SHP77 treated with DMSO at 0.1 percent for 48 hours (cell line): Measurements from ENCODE around the gene P2RX2.

Experiments
- DNase-seq: peaks from one replicate; lab custom pipeline; 2025; lab: John Stamatoyannopoulos, UW

P2RX2 gene

DNA sequence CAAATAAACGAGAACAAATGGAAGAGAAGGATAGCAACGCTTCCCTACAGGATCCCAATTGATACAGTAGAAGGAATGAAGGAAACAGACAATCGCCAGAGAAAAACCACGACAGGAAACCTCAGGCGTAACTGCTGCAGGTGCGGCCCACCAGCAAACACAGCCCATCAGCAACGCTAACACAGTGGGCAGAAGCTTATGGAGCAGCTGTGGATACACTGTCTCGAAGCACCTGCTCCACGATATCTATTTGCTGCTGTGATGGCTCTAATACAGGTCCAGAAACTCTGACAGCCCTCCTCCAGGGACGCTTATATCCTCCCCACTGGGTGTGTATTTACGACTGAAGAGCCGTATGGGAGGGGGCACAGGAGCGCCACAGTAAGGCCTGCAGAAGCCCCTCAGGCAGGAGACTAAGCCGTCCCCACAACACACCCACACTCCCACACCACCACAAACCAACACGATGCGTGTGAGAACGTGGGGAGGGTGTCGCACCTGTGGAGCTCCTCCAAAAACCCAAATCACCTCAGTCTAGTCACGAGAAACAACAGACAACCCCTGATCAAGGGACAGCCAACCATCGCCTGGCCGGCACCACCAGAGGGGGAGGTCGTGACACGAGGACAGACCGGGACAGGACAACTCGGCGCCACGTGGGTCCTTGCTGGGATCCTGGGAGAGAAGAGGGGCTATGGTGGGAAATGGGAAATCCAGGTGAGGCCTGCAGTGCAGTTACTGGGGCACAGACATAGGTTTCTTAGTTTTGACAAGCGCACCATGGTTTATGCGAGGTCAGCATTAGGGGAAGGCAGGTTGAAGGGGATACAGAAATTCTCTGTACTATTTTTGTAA lies 44.6 kb downstream of the P2RX2 start:
- no peak for DNase-seq

DNA sequence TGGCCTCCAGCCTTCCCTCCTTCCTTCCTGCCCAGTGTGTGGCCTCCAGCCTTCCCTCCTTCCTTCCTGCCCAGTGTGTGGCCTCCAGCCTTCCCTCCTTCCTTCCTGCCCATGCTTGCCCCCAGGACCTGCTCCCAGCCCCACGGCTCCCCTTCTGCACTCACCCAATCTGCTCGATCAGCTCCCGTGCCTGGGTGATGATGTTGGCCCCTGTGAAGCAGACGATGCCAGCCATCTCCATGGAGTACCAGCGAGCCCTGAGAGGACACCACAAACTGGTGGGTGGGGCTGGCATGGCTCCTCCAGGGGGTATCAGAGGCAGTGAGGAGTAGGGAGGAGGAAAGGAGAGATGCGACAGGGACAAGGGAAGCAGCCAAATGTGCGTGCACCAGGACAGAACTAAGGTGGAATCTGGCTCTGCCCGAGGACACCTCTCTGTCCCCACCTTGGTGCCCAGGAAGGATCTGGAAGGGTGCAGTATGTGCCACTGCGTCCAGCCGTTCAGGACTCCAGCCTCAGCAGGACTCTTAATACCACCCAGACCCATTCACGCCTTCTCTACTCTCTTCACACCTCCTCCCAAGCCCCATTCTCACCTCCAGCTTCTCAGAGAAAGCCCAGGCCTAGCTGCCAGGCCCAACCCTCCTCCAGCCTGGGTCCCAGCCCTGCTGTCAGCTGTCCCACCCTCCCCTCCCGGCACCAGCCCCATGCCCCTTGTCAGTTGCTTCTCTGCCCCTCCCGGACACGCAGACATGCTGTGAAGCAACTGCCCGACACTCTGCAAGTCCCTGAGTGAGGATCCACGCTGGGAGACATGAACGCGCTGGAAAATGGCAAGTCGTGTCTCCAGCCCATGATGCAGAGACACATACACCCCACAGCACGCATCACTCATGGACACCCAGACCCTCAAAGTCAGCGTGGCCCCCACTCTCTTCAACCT lies 45.9 kb downstream of the P2RX2 start:
- DNase-seq = no peak

DNA sequence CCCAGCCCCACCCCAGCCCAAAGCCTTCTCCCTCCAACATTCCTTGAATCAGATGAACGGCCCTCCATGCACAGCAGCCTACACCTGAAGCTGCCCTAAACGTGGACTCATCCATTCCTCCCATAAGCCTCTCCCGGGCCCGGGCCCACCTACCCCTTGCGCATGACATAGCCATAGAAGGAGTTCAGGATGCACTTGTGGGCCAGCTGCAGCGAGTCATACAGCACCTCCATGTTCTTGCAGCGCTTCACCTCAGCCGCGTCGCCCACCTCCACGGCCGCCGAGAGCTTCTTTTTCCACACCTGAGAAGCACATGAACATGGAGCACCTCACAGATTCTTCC lies 46.5 kb downstream of the P2RX2 start:
- no peak for DNase-seq

DNA sequence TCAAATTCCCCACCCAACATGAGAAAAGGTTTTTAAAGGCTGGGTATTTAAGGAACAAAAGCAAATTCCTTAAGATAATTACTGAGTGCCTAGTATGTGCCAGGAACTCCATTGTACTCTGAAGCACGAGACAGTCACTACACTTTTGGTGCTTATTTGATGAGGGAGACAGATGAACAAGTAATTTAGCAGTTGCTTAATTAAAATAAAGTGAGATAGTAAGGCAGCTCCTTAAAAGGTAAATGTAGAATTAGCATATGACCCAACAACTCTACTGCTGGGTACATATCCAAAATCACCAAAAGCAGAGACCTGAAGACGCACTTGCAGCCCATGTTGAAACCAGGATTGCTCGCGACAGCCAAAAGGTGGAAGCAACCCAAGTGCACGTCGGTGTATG lies 47.2 kb downstream of the P2RX2 start:
- no peak for DNase-seq

DNA sequence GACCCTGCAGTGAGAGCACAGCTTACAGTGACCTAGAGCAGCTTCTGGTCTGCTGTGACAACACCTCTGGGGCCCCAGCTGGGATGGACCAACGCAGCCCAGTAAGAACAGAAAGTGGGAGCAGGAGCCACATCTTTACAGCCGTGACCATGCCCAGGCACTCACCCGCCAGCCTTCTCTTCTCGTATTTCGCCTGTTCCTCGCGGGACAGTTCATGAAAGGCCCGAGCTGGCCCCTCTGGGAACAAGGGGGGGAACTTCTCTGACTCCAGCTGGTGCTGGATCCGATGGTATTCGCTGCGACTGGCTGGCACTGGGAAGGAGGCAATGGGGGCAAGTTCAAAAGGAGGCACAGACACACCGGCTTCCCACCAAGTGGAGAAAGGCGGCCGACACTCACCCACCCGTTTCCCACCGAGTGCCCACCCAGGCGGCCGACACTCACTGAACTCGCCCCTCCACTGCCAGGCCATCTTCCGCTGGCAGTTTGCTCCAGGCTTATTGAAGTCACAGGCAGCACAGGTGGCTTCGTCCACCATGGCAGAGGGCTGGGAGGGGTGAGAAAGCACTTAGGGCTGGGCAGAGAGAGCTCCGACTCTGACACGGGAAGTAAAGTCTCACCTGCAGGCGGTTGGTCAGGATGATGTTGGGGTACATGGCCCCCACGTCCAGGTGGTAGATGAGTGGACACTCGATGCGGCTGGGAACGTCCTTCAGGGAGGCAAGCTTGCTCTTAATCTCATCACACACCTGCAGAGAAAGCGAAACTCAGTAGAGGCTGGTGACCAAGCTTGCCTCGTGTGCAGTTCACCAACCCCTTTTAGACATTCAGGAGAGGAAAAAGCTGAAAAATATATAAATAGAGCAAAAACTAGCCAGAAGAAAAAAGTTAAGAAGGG lies 49.9 kb downstream of the P2RX2 start:
- no peak for DNase-seq

DNA sequence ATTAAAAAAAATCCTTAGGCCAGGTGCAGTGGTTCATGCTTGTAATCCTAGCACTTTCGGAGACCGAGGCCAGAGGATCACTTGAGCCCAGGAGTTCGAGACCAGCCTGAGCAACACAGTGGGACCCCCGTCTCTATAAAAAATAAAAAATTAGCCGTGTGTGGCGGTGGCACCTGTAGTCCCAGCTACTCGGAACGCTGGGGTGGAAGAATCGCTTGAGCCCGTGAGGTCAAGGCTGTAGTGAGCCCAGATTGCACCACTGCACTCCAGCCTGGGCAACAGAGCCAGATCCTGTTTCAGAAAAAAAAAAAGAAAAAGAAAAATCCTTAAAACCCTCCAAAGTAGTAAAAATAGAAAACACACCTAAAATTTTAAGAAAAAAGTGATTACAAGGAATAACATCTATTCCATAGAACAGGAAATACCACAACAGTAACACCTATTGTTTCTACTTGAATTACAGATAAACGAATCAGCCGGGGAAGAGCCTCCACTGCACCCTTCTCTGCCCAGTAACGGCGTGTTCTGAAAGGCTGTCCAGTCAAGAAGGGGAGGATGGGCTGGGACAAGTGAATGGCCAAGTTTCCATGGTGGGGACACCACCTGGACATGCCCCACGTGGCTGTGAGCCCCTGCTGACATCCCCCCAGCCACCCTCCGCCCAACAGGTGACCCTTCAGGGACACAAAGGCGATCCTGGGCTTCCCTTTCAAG lies 50.7 kb downstream of the P2RX2 start:
- DNase-seq = no peak
